Upper lobe of left lung (tissue), 4 donors: Measurements from ENCODE around the gene MAMDC4.

Experiments
- POLR2A ChIP-seq, 4 donors: fragments of 450-650 bp; IDR thresholded peaks; one replicate each; pipeline ENCODE4 v1.5.1; 2016 to 2017; ENCODE audit warnings: antibody characterized with exemption in 4 of 4, mild to moderate bottlenecking in 2 of 4
- TF ChIP-seq, protein P1 (sequence below), 6 experiments: fragments of 450-650 bp in 4 of 6; fragments of 200-600 bp in 2 of 6; sonication (generic) in 2 of 6; IDR thresholded peaks; one replicate each; pipeline ENCODE4 v1.5.1; 2016 to 2019; ENCODE audit warnings: antibody characterized with exemption in 6 of 6

GRCh38 chr9:136860529-136860928, 8.4 kb downstream of the MAMDC4 start:
- TF ChIP-seq, protein P1, sequence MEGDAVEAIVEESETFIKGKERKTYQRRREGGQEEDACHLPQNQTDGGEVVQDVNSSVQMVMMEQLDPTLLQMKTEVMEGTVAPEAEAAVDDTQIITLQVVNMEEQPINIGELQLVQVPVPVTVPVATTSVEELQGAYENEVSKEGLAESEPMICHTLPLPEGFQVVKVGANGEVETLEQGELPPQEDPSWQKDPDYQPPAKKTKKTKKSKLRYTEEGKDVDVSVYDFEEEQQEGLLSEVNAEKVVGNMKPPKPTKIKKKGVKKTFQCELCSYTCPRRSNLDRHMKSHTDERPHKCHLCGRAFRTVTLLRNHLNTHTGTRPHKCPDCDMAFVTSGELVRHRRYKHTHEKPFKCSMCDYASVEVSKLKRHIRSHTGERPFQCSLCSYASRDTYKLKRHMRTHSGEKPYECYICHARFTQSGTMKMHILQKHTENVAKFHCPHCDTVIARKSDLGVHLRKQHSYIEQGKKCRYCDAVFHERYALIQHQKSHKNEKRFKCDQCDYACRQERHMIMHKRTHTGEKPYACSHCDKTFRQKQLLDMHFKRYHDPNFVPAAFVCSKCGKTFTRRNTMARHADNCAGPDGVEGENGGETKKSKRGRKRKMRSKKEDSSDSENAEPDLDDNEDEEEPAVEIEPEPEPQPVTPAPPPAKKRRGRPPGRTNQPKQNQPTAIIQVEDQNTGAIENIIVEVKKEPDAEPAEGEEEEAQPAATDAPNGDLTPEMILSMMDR (IDR thresholded peaks at IDR 0.05) = no peak
- no peak for TF ChIP-seq POLR2A (IDR thresholded peaks at IDR 0.05)
